ENCODE measurements around the gene TMEM168.
"Not testable (repeated sequence)": the region's sequence is repeated elsewhere in the genome, so short reads cannot be mapped to it uniquely, and the experiment has no call there.

Gene TMEM168, protein sequence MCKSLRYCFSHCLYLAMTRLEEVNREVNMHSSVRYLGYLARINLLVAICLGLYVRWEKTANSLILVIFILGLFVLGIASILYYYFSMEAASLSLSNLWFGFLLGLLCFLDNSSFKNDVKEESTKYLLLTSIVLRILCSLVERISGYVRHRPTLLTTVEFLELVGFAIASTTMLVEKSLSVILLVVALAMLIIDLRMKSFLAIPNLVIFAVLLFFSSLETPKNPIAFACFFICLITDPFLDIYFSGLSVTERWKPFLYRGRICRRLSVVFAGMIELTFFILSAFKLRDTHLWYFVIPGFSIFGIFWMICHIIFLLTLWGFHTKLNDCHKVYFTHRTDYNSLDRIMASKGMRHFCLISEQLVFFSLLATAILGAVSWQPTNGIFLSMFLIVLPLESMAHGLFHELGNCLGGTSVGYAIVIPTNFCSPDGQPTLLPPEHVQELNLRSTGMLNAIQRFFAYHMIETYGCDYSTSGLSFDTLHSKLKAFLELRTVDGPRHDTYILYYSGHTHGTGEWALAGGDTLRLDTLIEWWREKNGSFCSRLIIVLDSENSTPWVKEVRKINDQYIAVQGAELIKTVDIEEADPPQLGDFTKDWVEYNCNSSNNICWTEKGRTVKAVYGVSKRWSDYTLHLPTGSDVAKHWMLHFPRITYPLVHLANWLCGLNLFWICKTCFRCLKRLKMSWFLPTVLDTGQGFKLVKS

DNA sequence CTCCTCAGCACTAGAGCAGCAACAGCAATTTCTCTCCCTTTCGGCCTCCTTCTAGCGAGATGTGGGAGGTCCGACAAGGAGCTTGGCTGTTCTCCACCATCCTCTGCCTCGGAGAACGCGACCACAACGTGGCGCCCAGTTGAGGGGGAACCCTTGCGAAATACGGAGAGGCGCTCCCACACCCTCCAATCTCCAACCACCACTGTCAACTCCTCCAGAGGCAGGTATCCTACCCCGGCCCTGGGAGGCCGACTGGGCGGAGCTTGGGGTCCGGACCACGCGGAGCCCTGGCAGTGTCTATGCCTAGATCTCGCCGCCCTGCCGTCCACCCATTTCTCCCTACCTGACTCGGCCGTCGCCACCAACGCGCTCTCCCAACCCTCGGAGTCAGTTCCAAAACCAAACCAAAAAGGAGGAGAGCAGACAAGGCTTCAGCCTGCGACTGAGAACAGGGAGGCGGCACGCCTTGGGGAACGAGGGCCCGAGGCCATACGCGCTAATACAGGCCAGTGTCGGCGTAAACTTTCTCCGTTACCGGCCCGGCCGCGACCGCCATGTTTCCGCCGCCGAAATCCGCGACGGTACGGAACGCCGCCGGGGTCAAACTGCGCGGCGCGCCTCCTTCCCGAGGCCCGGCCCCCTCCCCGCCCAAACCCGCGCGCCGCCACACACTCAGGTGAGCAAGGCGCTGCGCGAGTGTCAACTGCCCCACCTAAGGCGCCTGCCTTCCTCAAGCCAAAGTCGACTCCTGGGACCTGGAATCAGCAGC is at the start of gene TMEM168:
TSS of gene TMEM168 (minus strand) at position 577 of the 769 bp plus-strand sequence. CDS start 5,568 bp downstream, outside the sequence.
- H3K9me3 ChIP-seq (replicated peaks in 1 of 11): no peaks in the 10 kb centered on the region
- peak within 1 kb of the TSS; percentile 86 to 98 (median 91) for H3K27ac ChIP-seq
- peak within 1 kb of the TSS; percentile 86 to 96 (median 90) for H3K9ac ChIP-seq
- TF ChIP-seq Cebpa-rat (IDR thresholded peaks at IDR 0.05): peak in 7 of 11 experiments; percentile 9 to 66 (median 42); a peak in 8 of 22 replicates
- no peaks in the 10 kb centered on the region; a peak in 2 of 22 replicates for H3K36me3 ChIP-seq
- H3K27me3 ChIP-seq: peaks cover 0 to 12% (median 4%) of the 10 kb centered on the region in 11 experiments; a peak in 6 of 22 replicates
- H3K4me3 ChIP-seq: peak within 1 kb of the TSS; percentile 67 to 83 (median 74)
- H3K4me2 ChIP-seq: peak within 1 kb of the TSS; percentile 68 to 85 (median 80)
- H4K20me1 ChIP-seq: no peaks in the 10 kb centered on the region
- peaks cover 11 to 20% (median 15%) of the 10 kb centered on the region in 10 experiments for H3K4me1 ChIP-seq

DNA sequence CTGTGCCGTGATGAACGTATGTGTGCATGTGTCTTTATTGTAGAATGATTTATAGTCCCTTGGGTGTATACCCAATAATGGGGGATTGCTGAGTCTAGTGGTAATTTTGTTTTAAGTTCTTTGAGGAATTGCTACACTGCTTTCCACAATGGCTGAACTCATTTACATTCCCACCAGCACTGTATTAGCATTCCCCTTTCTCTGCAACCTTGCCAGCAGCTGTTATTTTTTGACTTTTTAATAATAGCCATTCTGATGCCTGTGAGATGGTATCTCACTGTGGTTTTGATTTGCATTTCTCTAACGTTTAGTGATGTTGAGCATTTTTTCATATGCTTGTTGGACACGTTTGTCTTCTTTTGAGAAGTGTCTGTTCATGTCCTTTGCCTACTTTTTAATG is 45.7 kb upstream of the TMEM168 start:
- Histone ChIP-seq H4K20me1 (peaks cover 0 to 44% (median 0%) of the 10 kb centered on the region in 11 experiments; a peak in 3 of 22 replicates), H3K9me3 (replicated peaks in 1 of 11) (peaks cover 0 to 20% (median 9%) of the 10 kb centered on the region in 11 experiments; a peak in 11 of 22 replicates), H3K36me3 (peaks cover 14 to 68% (median 23%) of the 10 kb centered on the region in 11 experiments; a peak in 19 of 22 replicates)
- H3K4me2 ChIP-seq, H3K9ac ChIP-seq, H3K4me1 ChIP-seq, H3K27me3 ChIP-seq, H3K27ac ChIP-seq, H3K4me3 ChIP-seq: not testable (repeated sequence)

DNA sequence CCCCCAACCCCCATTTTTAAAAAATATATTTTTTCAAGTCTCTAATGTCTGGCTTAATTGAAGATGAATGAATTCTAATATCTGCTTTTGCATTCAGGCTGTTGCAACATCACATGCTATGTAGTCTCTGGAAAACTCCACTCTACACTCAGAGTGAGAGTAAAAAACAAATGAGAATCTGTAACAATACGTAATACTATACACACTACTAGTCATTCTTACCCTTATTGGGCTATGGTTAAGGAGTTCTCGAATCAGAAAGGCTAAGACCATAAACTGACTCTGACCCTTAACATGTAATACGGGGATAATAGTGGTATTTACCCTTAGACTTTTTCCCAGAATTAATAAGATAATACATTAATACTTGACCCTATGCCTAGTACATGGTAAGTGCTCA is 42.9 kb upstream of the TMEM168 start:
- no peak overlapping the region for H3K4me3 ChIP-seq
- no peaks in the 10 kb centered on the region for H3K4me1 ChIP-seq
- H3K27me3 ChIP-seq: no peaks in the 10 kb centered on the region
- no peak for TF ChIP-seq Cebpa-rat (IDR thresholded peaks at IDR 0.05)
- H3K9me3 ChIP-seq (replicated peaks in 1 of 11): peaks cover 26 to 47% (median 36%) of the 10 kb centered on the region in 11 experiments
- no peak overlapping the region for H3K27ac ChIP-seq
- no peak overlapping the region for H3K9ac ChIP-seq
- H3K36me3 ChIP-seq: peaks cover 40 to 83% (median 49%) of the 10 kb centered on the region in 11 experiments
- H4K20me1 ChIP-seq: peaks cover 0 to 17% (median 0%) of the 10 kb centered on the region in 11 experiments; a peak in 2 of 22 replicates
- H3K4me2 ChIP-seq: no peak overlapping the region

DNA sequence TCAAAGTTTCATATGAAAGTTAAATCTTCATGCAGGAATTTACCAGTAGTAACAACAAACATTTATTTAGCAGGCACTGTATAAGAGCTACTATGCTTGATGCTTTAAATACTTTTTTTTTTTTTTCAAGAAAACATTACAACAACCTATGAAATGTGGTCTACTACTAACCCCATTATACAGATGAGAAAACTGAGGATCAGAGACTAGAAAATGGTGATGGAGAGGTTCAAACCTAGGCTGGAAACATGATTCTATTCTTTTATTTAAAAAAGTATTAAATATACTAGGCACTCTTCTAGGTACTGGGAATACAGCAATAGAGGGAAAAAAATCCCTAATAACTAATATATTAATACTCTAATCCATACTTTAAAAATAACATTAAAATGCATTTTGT is 40.6 kb upstream of the TMEM168 start:
- H3K27ac ChIP-seq: no peak overlapping the region
- H3K4me2 ChIP-seq: no peak overlapping the region
- H3K4me3 ChIP-seq: no peak overlapping the region
- H4K20me1 ChIP-seq: peaks cover 0 to 13% (median 0%) of the 10 kb centered on the region in 11 experiments; a peak in 2 of 22 replicates
- H3K4me1 ChIP-seq: no peaks in the 10 kb centered on the region
- H3K9me3 ChIP-seq (replicated peaks in 1 of 11): peaks cover 32 to 44% (median 38%) of the 10 kb centered on the region in 11 experiments
- no peaks in the 10 kb centered on the region for H3K27me3 ChIP-seq
- TF ChIP-seq Cebpa-rat (IDR thresholded peaks at IDR 0.05): no peak
- H3K9ac ChIP-seq: no peak overlapping the region
- peaks cover 38 to 84% (median 51%) of the 10 kb centered on the region in 11 experiments for H3K36me3 ChIP-seq

DNA sequence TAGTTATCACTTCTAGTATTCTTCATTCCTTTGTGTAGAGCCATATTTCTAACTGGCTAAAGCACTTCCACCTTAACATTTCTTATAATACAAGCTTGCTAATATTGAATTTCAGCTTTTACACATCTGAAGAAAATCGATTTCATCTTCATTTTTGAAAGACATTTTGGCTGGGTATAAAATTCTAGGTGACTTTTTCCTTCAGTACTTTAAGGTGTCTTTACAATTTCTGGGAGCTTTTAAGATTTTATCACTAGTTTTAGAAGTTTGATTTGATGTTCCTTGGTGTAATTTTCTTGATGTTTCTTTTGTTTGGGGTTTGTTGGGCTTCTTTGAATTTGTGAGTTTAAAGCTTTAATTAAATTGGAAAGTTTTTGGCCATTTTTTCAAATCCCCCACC is 38.5 kb upstream of the TMEM168 start:
- Histone ChIP-seq H3K4me3 (no peak overlapping the region), H3K27ac (no peak overlapping the region), H3K4me1 (no peaks in the 10 kb centered on the region), H4K20me1 (peaks cover 0 to 10% (median 0%) of the 10 kb centered on the region in 11 experiments; a peak in 2 of 22 replicates), H3K36me3 (peaks cover 42 to 97% (median 60%) of the 10 kb centered on the region in 11 experiments), H3K4me2 (no peak overlapping the region), H3K27me3 (no peaks in the 10 kb centered on the region), H3K9ac (no peak overlapping the region), H3K9me3 (replicated peaks in 1 of 11) (peaks cover 32 to 50% (median 38%) of the 10 kb centered on the region in 11 experiments)
- no peak for TF ChIP-seq Cebpa-rat (IDR thresholded peaks at IDR 0.05)

DNA sequence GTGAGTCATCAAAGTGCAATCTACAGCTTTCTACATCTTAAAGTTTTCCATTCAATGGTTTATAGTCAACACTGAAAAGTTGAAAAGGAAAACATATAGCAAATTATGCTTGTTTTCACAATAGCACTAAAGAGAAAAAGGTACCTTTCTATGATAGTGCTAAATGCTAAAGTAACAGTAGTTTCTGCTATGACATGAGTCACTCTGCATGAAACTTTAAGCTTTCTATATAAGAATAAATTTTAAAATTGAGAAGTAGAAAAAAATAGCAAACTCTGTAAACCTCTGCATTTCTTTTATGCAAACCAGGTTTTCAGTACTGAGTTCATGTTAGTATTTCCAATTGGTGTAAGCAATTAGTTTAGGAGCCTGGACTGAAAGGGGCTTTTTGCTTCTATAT is 31.2 kb upstream of the TMEM168 start:
- no peaks in the 10 kb centered on the region for H3K4me1 ChIP-seq
- H3K4me3 ChIP-seq: no peak overlapping the region
- H3K36me3 ChIP-seq: peaks cover 3 to 83% (median 24%) of the 10 kb centered on the region in 11 experiments; a peak in 18 of 22 replicates
- peaks cover 0 to 22% (median 0%) of the 10 kb centered on the region in 11 experiments; a peak in 2 of 22 replicates for H4K20me1 ChIP-seq
- no peak overlapping the region for H3K9ac ChIP-seq
- H3K4me2 ChIP-seq: no peak overlapping the region
- no peak for TF ChIP-seq Cebpa-rat (IDR thresholded peaks at IDR 0.05)
- H3K9me3 ChIP-seq (replicated peaks in 1 of 11): peaks cover 0 to 12% (median 0%) of the 10 kb centered on the region in 11 experiments; a peak in 3 of 22 replicates
- no peak overlapping the region for H3K27ac ChIP-seq
- no peaks in the 10 kb centered on the region for H3K27me3 ChIP-seq

DNA sequence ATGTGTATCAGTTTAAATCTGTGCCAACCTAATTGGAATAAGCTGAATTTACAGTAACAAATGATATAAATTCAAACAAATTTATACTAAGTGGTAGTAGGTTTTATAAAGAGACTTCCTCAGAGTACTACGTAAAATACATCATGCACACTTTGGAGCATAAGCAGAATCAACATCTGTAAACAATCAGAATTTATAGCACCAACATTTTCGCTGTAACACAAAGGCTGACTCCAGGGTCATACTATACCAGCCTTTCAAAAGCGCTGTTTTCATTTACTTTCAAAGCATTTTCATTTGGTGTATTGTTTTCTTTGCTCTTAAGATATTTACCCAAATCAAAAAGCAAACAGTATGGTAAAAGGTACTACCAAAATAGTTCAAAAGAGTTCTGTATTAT is 29.3 kb upstream of the TMEM168 start:
- H3K4me2 ChIP-seq: no peak overlapping the region
- no peak for TF ChIP-seq Cebpa-rat (IDR thresholded peaks at IDR 0.05)
- peaks cover 0 to 6% (median 0%) of the 10 kb centered on the region in 11 experiments; a peak in 1 of 22 replicates for H3K9me3 ChIP-seq (replicated peaks in 1 of 11)
- H3K27ac ChIP-seq: no peak overlapping the region
- H3K36me3 ChIP-seq: peaks cover 3 to 65% (median 12%) of the 10 kb centered on the region in 11 experiments; a peak in 18 of 22 replicates
- H3K9ac ChIP-seq: no peak overlapping the region
- H3K27me3 ChIP-seq: no peaks in the 10 kb centered on the region
- H4K20me1 ChIP-seq: peaks cover 0 to 17% (median 0%) of the 10 kb centered on the region in 11 experiments; a peak in 1 of 22 replicates
- no peaks in the 10 kb centered on the region for H3K4me1 ChIP-seq
- H3K4me3 ChIP-seq: no peak overlapping the region

DNA sequence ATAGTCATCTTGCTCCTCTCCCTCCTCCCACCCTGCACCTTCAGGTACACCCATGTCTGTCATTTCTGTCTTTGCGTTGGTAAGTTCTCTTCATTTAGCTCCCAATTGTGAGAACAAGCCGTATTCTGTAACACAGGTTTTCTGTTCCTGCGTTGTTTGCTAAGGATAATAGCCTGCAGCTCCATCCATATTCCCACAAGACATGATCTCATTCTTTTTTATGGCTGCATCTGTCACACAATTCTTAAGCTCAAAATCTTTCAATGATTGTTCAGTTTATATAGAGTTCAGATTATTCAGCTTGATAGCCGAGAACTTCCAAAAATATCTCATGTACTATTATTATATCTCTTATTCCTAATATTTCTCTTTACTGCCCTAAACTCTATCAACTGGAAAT is 16.0 kb upstream of the TMEM168 start:
- Histone ChIP-seq H3K36me3 (no peaks in the 10 kb centered on the region), H3K9ac (no peak overlapping the region), H3K4me3 (no peak overlapping the region), H3K27ac (no peak overlapping the region), H4K20me1 (no peaks in the 10 kb centered on the region), H3K27me3 (no peaks in the 10 kb centered on the region), H3K4me1 (no peaks in the 10 kb centered on the region), H3K9me3 (replicated peaks in 1 of 11) (no peaks in the 10 kb centered on the region), H3K4me2 (no peak overlapping the region)
- TF ChIP-seq Cebpa-rat (IDR thresholded peaks at IDR 0.05): no peak

Data from BLaER1 treated with 17β-estradiol and CSF1 and Interleukin-3, amounts not matched to agents 10 nM and 100 nM (cell line).